Sciatic nerve (tissue), 2 donors: Measurements from ENCODE around the gene UGCG. TPM values are rescaled to one million over a fixed set of nuclear protein-coding genes. Genes with fewer than 3 reads are reported as not detected.

Experiments
- ATAC-seq: fragments of 200-7000 bp; cut with Tn5 transposase; one replicate; pipeline ENCODE4 v1.9.1; 2020; ENCODE audit warnings: mild to moderate bottlenecking, moderate library complexity
- DNase-seq: peaks from one replicate; pipeline ENCODE4 v3.0.0-alpha.2; 2020; ENCODE audit warnings: low spot score
- intact Hi-C: fragments of 100-400 bp; cut with DNase I; formaldehyde crosslinking; loops from one replicate; pipeline ENCODE4 v1.14.2; 2022
- microRNA-seq: library from miRNA; unstranded; fragments of <30 nt; microRNA quantifications from one replicate; pipeline ENCODE4 v1.2.0, GENCODE V29; 2020
- total RNA-seq: library from RNA; stranded (reverse); fragmentation: NEBNext Ultra II Directional; extraction: Animal tissue kit (Norgen Biotek cat#: 25700); gene quantifications from one replicate; pipeline ENCODE4 v1.2.1, GENCODE V29; 2021
- donor health status: DM: no; HTN: no; CAD: no.
- donor health status: DM: no; HTN: no; CAD: no.

UGCG gene
- total RNA-seq, 1 donor from 2014 or later = 69.0 TPM

DNA sequence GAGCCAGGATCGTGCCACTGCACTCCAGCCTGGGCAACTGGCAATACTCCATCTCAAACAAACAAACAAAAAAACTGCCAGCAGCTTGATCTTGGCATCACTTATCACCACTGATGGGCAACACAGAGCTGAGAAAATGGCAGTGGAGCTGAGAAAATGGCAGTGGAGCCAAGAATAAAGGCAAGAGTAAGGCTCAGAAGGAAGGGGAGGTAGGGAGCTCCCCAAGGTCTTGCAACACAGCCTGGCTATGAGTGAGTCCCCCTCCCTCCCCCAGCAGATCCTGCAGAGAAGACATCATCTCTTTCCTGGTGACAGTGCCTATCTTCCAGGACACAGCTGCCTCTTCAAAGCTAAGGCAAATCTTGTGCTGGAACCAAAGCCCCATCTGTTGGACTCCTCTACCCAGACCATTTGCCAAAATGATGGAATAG is 70.3 kb downstream of the UGCG start:
- peak; percentile 33 for DNase-seq
- intact Hi-C loops = no loop called here
- ATAC-seq = no peak

DNA sequence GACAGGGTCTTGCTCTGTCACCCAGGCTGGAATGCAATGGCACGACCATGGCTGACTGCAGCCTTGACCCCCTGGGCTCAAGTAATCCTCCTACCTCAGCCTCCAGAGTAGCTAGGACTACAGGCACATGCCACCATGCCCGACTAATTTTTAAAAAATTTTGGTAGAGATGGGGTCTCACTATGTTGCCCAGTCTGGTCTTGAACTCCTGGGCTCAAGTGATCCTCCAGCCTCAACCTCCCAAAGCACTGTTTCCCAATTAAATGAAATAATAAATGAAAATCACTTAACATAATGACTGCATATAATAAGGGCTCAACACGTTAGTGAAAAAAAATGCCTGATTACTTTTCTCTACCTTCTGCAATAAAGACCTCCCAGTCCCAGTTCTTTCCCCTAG is 71.0 kb downstream of the UGCG start:
- DNase-seq = no peak
- intact Hi-C loops = no loop called here
- no peak for ATAC-seq

DNA sequence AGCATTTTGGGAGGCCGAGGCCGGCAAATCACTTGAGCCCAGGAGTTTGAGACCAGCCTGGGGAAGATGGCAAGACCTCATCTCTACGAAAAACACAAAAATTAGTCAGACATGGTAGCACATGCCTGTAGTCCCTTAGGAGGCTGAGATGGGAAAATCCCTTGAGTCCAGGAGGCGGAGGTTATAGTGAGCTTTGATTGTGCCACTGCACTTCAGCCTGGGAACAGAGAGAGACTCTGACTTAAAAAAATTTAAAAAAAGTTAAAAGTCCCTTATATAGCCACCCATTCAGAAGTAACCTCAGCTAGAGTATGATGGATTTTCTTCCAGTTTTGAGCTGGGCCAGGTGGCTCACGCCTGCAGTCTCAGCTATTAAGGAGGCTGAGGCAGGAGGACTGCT is 72.4 kb downstream of the UGCG start:
- no peak for ATAC-seq
- intact Hi-C loops = no loop called here
- peak; percentile 3 for DNase-seq

DNA sequence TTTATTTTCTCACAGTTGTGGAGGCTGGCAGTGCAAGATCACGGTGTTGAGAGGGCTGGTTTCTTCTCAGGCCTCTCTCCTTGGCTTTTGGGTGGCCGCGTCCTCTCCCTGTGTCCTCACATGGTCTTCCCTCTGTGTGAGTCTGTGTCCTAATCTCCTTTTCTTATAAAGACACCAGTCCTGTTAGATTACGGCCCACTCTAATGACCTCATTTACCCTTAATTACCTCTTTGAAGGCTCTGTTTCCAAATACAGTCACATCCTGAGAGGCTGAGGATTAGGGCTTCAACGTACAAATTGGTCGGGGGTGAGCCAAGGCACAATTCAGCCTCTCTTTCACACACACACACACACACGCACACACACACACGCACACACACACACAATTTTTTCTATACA is 73.0 kb downstream of the UGCG start:
- no peak for ATAC-seq
- peak; percentile 14 for DNase-seq
- intact Hi-C loops = no loop called here

DNA sequence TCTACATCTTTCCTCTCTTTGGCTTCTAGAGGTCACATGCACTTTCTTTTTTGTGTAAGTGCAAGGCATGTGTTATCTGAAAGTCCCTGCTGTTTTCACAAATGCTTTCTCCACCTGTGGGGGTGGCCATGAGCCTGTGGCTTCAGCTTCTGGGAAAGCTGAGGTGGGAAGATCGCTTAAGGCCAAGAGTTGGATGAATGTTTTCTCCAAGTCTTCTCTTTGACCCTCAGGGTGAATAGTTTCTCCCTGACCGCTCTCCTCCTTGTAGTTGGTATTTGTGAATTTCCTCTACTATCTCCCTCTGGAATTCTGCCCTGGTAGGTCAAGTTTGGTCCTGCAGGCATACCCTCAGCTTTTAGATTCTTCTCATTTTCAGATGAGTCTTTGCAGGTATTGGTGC is 74.2 kb downstream of the UGCG start:
- ATAC-seq (no peak), DNase-seq (peak; percentile 3)
- intact Hi-C loops = no loop called here

DNA sequence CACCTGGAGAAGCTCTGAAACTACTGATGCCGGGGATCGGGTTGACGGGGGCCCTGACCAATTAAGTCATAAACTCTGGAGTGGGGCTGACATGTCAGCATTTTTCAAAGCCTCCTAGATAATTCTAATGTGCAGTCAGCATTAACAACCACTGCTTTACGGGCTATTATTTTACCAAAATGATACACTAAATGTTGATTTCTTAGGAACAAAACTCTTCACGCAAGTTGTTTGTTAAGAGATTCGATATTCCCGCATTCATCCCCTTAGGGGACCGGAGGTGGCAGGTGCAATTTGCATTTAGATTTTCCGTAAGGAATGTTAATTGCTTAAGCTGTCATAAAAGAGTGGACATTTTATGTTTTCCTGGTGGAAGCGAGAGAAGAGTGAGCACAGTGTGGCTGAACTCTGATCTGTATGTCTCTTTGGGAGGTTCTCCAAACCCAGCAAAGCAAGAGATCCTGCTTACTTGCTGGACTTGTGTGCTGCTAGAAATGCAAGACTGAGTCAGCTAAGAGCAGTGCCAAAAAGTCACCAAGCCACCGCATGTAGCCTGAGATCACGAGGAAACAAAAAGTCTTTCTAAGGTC is 77.6 kb downstream of the UGCG start:
- DNase-seq = peak; percentile 39
- intact Hi-C loops = no loop called here
- no peak for ATAC-seq

DNA sequence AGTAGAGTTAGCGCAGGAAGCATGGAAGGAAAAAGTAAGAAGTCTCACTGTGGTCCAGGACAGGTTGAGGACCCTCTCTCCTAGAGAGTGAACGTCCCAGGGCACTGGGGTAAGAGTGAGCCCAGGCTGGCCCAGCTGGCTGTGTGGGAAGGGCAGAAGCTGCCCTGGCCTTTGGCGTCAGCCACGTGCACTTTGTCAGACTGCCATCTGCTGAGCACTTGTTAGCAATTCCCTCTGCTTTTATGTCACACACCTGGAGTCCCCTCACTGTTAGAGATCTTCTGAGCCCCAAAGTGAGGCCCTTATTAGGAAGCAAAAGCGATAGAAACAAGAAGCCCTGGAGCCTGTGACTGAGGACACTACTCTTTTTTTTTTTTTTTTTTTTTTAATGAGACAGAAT is 79.1 kb downstream of the UGCG start:
- intact Hi-C loops = no loop called here
- ATAC-seq (no peak), DNase-seq (peak; percentile 57)

DNA sequence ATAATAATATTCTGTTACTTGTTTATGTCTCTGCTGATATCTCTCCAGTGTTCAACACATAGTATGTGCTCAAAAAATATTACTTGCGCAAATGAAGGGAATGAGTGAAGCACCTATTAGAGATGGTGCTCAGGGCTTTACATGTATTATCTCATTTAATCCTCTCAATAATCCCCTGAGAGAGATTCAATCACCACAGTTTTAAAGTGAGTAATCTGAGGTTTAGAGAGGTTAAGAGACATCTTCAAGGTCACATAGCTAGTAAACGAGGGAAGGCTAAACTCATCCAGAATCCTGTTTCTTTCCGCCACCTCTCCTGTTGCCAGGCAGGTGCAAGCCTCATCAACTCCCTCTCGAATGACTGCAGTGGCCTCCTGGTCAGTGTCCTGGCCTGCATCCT is 82.0 kb downstream of the UGCG start:
- ATAC-seq (no peak), DNase-seq (peak; percentile 17)
- intact Hi-C loops = no loop called here

DNA sequence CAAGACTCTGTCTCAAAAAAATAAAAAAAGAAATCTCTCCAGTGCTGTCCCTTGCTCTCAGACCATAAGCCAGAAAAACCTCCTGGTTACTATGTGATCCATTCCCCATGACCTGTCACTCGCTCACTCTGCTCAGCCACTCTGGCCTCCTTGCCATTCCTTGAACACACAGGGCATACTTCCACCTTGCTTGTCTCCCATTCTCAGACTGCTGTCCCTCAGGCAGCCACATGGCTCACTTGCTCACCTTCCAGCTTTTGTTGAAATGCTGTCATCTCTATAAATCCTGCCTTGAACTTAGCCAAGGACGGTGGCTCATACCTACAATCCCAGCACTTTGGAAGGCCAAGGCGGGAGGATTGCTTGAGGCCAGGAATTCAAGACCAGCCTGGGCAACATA is 82.9 kb downstream of the UGCG start:
- no peak for ATAC-seq
- intact Hi-C loops = no loop called here

DNA sequence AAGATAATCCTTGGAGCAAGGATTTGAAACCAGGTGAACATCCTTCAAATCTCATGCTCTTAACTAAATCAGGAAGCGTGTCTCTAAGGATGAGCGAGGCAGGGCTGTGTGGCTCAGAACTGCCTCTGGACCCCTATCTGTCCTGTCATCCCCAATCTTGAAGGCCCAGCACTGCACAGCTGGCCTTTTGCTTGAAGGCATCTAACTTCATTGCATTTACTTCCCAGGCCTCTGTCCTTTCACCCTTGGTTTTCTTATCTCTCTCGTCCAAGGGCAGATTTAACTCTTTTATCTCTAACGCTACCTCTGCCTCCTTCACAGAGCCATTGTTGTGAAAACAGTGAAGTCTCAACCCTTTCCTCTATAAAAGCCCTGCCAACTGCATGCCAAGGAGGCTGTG is 83.8 kb downstream of the UGCG start:
- DNase-seq (no peak), ATAC-seq (no peak)
- intact Hi-C loops = no loop called here

More for the DNA sequence above, 82.9 kb downstream of the UGCG start:
- DNase-seq = no peak

DNA sequence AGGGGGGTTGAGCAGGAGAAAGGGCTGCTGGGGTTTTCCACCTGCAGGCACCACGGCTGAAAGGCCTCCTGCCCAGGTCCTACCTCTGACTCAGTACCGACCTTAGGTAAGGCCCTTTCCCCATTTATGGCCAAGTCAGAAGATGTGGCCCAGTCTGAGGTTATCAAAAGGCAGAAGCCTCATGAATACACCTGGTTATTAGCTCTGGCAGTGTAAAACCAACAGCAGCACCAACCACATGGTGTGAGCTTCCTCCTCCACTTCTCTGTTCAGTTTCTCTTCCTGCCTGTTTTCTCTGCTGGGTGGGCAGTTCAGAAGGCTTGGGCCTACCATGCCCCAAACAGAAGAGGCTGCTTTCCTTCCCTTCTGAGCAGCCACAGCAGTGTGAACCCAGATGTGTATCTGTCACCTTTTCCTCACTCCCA is 86.9 kb downstream of the UGCG start:
- intact Hi-C loops = no loop called here
- DNase-seq (peak; percentile 19), ATAC-seq (no peak)

DNA sequence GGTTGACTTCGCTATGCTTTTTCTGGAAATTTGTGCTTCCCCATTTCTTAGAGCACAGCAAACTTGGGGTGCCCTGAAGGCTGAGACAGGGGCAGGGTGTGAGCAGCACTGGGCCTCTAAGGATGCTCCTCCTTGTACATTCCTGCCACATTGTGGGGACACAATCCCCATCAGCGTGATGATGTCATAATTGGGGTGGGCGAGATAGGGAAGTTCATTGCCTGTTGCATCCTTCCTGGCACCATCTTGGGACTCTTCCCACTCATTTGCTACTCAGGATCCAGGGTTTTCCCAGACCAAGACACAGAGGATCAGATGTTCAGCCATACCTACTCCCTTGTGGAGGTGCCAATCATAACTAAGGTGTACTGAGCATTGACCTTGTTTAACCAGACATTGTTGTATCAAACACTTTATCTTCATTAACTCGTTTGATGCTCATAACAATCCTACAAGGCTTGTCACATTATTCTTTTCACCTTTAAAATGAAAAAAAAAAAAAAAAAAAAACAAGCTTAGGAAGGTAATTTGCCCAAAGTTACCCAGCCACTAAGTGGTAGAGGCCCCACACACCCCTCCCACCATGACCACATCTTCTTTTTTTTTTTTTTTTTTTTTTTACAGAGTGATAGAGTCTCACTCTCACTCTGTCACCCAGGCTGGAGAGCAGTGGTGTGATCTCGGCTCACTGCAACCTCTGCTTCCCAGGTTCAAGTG is 87.6 kb downstream of the UGCG start:
- intact Hi-C loops = no loop called here
- DNase-seq (peak; percentile 45), ATAC-seq (no peak)

Small RNA genes within 50 kb of the gene (microRNA-seq; reads per million reads assigned to microRNA genes)
- not detected for gene MIR4668

Other genes with a start within 250 kb of the UGCG start
- gene GNG10, start 235.2 kb upstream of the UGCG start, total RNA-seq = 24.6 TPM
- not detected for gene SHOC1, start 101.9 kb upstream of the UGCG start, total RNA-seq